Smooth muscle cell (in vitro differentiated cells): ENCODE results near the gene PDE8B. TPM values are rescaled to one million over a fixed set of nuclear protein-coding genes. Genes with fewer than 3 reads are reported as not detected.

ENCODE experiments used
- DNase-seq: peaks from one replicate; lab custom pipeline; 2025; ENCODE audit not compliant: unreplicated experiment; lab: John Stamatoyannopoulos, UW
- H2AFZ ChIP-seq: fragments of 200-600 bp; sonication (generic); 2 replicates; pipeline ENCODE4 v1.6.0; 2016; ENCODE audit warnings: antibody characterized with exemption, low read depth, mild to moderate bottlenecking
- H3F3A ChIP-seq: fragments of 200-600 bp; sonication (generic); 2 replicates; pipeline ENCODE4 v1.6.0; 2017; ENCODE audit warnings: antibody characterized with exemption, low read depth
- H3K27ac ChIP-seq: fragments of 200-600 bp; sonication (generic); 2 replicates; pipeline ENCODE4 v1.5.1; 2016; ENCODE audit warnings: low read depth, mild to moderate bottlenecking
- H3K27me3 ChIP-seq: fragments of 200-600 bp; sonication (generic); 2 replicates; pipeline ENCODE4 v1.6.1; 2016; ENCODE audit warnings: low read depth, mild to moderate bottlenecking
- H3K36me3 ChIP-seq: fragments of 200-600 bp; sonication (generic); 2 replicates; pipeline ENCODE4 v1.5.1; 2016; ENCODE audit warnings: low read depth
- H3K4me1 ChIP-seq: fragments of 200-600 bp; sonication (generic); 2 replicates; pipeline ENCODE4 v1.5.1; 2016; ENCODE audit warnings: low read depth
- H3K4me2 ChIP-seq: fragments of 200-600 bp; sonication (generic); 2 replicates; pipeline ENCODE4 v1.6.0; 2016; ENCODE audit warnings: mild to moderate bottlenecking
- H3K4me3 ChIP-seq: fragments of 200-600 bp; sonication (generic); 2 replicates; pipeline ENCODE4 v1.5.1; 2016; ENCODE audit warnings: mild to moderate bottlenecking
- H3K79me2 ChIP-seq: fragments of 200-600 bp; sonication (generic); 2 replicates; pipeline ENCODE4 v1.6.0; 2016; ENCODE audit warnings: low read depth, mild to moderate bottlenecking
- H3K9ac ChIP-seq: fragments of 200-600 bp; sonication (generic); 2 replicates; pipeline ENCODE4 v1.6.0; 2016; ENCODE audit warnings: low read depth
- H3K9me3 ChIP-seq: fragments of 200-600 bp; sonication (generic); replicated peaks from 2 replicates; pipeline ENCODE4 v1.5.1; 2016; ENCODE audit warnings: low read depth
- H4K20me1 ChIP-seq: fragments of 200-600 bp; sonication (generic); 2 replicates; pipeline ENCODE4 v1.6.0; 2016; ENCODE audit warnings: low read depth
- WGBS: methylation state at CpG from one replicate; pipeline ENCODE4 v1.1.7; 2016; ENCODE audit warnings: low lambda C conversion rate; 5-methylcytosine and 5-hydroxymethylcytosine counted together
- polyA plus RNA-seq: library from polyadenylated mRNA; unstranded; fragments of >200 nt; fragmentation: Nextera tagmentation; extraction: Ambion mirVana; gene quantifications from 2 replicates; pipeline ENCODE4 v1.2.1, GENCODE V29; 2016
- total RNA-seq: library from RNA; depleted of rRNA; stranded (reverse); fragments of >200 nt; gene quantifications from 2 replicates; pipeline ENCODE4 v1.2.3, GENCODE V29; 2014
- TF ChIP-seq, protein P1 (sequence below): fragments of 200-600 bp; sonication (generic); IDR thresholded peaks from 2 replicates; pipeline ENCODE4 v1.5.1; 2017; ENCODE audit warnings: borderline replicate concordance, mild to moderate bottlenecking, antibody characterized with exemption; ENCODE audit not compliant: insufficient read depth, poor library complexity, severe bottlenecking

Gene PDE8B
- total and polyA plus RNA-seq, 2 experiments from 2014 or later: 0.13 to 0.18 TPM

DNA sequence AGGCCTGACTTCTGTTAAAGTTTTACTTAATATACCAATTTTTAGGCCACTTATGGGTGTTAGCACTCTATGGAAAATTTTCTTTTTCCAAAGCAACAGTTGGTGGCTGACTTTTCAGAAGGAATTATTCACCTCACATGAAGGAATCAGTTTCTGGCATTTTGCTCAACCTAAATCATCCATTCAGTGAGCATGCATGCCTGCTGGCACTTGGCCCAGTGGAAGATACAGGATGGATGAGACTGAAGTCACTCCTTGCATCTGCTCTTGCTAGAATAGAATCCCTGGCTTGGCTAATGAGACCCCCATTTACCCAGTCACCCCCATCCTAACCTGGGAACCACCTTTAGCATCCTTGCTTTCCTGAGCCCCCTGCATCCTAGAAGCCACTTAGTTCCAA, 149.9 kb downstream of the PDE8B start:
- DNase-seq: no peak
- no peak overlapping the region for H2AFZ ChIP-seq
- H3K27me3 ChIP-seq: no peaks in the 10 kb centered on the region
- H3K4me3 ChIP-seq: no peak overlapping the region
- no peaks in the 10 kb centered on the region for H3K4me1 ChIP-seq
- no peak overlapping the region for H3K4me2 ChIP-seq
- no peaks in the 10 kb centered on the region for H3K9me3 ChIP-seq
- no peaks in the 10 kb centered on the region for H3K36me3 ChIP-seq
- TF ChIP-seq, protein P1, sequence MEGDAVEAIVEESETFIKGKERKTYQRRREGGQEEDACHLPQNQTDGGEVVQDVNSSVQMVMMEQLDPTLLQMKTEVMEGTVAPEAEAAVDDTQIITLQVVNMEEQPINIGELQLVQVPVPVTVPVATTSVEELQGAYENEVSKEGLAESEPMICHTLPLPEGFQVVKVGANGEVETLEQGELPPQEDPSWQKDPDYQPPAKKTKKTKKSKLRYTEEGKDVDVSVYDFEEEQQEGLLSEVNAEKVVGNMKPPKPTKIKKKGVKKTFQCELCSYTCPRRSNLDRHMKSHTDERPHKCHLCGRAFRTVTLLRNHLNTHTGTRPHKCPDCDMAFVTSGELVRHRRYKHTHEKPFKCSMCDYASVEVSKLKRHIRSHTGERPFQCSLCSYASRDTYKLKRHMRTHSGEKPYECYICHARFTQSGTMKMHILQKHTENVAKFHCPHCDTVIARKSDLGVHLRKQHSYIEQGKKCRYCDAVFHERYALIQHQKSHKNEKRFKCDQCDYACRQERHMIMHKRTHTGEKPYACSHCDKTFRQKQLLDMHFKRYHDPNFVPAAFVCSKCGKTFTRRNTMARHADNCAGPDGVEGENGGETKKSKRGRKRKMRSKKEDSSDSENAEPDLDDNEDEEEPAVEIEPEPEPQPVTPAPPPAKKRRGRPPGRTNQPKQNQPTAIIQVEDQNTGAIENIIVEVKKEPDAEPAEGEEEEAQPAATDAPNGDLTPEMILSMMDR: no peak
- H3K79me2 ChIP-seq: no peaks in the 10 kb centered on the region
- no peaks in the 10 kb centered on the region for H4K20me1 ChIP-seq
- H3K9ac ChIP-seq: no peak overlapping the region
- H3F3A ChIP-seq: no peaks in the 10 kb centered on the region
- H3K27ac ChIP-seq: no peak overlapping the region

DNA sequence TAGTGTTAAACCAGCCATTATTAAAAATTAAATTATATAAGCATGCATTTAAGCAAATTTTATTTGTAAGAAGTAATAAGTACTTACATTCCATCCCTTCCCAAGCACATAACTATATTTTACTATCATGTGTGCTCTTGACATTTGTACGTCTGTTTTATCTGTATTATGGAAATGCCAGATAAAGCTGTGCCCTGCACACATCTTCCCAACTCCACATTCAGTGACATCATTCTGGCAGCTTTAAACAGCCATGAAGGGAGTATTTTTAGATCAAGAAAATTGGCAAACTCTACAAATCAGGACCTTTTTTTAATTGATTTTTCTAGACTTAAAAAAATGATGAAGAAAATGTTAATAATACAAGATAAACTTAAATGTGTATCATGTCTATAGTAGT, 150.5 kb downstream of the PDE8B start:
- H3K27me3 ChIP-seq: no peaks in the 10 kb centered on the region
- H3K36me3 ChIP-seq: no peaks in the 10 kb centered on the region
- no peaks in the 10 kb centered on the region for H4K20me1 ChIP-seq
- H3K4me3 ChIP-seq: no peak overlapping the region
- H3K9me3 ChIP-seq: no peaks in the 10 kb centered on the region
- H2AFZ ChIP-seq: no peak overlapping the region
- no peak overlapping the region for H3K9ac ChIP-seq
- no peaks in the 10 kb centered on the region for H3K4me1 ChIP-seq
- H3K4me2 ChIP-seq: no peak overlapping the region
- 31% methylated on average over 1 of the region's 1 CpG for WGBS
- no peaks in the 10 kb centered on the region for H3F3A ChIP-seq
- TF ChIP-seq, protein P1: no peak
- no peak overlapping the region for H3K27ac ChIP-seq
- H3K79me2 ChIP-seq: no peaks in the 10 kb centered on the region
- no peak for DNase-seq

DNA sequence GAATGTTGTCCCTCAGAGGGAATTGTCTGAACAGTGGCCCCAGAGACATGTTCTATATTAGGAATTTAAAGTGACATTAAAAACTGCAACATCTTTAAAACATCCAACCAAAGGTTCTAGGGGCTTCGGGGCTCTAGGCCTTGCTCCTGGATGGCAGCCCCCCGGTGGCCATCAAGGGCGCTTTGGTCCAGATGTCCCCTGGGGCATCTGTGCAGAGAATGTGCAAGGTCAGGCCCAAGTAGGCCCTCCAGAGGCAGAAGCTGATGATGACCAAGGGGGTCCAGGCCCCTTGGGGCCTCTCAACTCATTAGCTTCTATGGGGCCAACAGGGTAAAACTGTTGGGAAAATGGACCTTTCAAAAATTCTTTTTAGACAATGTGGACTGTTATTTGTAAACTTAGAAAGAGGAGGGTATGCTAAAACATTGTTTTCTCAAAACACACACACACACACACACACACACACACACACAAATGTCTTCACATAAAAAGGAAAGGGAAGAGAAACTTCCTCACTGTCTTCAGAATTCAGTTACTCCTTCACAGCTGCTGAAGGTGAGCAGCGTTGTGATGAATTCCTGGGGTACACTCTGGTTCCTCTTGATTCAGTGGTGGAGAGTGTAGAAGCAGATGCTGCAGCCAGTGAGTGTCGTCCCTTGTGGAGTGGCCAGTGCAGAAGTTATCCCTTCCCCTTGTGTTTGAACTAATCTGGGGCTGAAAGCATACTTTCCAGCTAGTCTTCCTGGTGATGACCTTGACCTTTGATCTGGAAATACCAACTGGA, 156.4 kb downstream of the PDE8B start:
- Histone ChIP-seq H4K20me1 (no peaks in the 10 kb centered on the region), H3K79me2 (no peaks in the 10 kb centered on the region), H3K9ac (no peak overlapping the region), H3K36me3 (no peaks in the 10 kb centered on the region), H3K9me3 (no peaks in the 10 kb centered on the region), H3K4me1 (no peaks in the 10 kb centered on the region), H3K27ac (no peak overlapping the region), H3K4me3 (no peak overlapping the region), H3K27me3 (no peaks in the 10 kb centered on the region), H2AFZ (no peak overlapping the region), H3K4me2 (no peak overlapping the region), H3F3A (no peaks in the 10 kb centered on the region)
- no peak for DNase-seq
- TF ChIP-seq, protein P1: no peak
- 91% methylated on average over 5 of the region's 5 CpGs for WGBS

DNA sequence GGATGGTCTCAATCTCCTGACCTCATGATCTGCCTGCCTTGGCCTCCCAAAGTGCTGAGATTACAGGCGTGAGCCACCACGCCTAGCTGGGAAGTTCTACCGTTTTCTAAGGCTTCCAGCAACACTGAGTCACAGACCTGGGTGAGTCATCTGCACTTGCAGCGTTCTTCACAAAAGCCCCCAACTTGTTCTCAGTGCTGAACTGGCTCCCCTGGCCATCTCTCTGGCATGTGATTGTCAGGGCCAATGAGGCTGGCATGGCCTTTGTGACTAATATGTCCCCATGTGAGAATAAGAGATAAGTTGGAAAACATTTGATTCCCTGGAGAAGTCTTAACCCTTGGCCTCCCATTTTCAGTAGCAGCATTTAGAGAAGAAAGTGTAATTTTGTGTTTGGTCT, 157.3 kb downstream of the PDE8B start:
- Histone ChIP-seq H3K4me1 (no peaks in the 10 kb centered on the region), H3K36me3 (no peaks in the 10 kb centered on the region), H3K4me2 (no peak overlapping the region), H3K9ac (no peak overlapping the region), H3F3A (no peaks in the 10 kb centered on the region), H3K79me2 (no peaks in the 10 kb centered on the region), H3K4me3 (no peak overlapping the region), H3K9me3 (no peaks in the 10 kb centered on the region), H2AFZ (no peak overlapping the region), H4K20me1 (no peaks in the 10 kb centered on the region), H3K27ac (no peak overlapping the region), H3K27me3 (no peaks in the 10 kb centered on the region)
- TF ChIP-seq, protein P1: no peak
- DNase-seq: no peak
- WGBS: 32% methylated on average over 4 of the region's 4 CpGs
